Superior temporal gyrus (tissue), 1 donor: ENCODE data around the gene OSBPL6.
"Not testable (repeated sequence)": the region's sequence is repeated elsewhere in the genome, so short reads cannot be mapped to it uniquely, and the experiment has no call there.

Experiments
- DNase-seq: peaks from one replicate; pipeline ENCODE4 v3.0.0-alpha.2; 2016; ENCODE audit errors: extremely low spot score

The OSBPL6 gene

DNA sequence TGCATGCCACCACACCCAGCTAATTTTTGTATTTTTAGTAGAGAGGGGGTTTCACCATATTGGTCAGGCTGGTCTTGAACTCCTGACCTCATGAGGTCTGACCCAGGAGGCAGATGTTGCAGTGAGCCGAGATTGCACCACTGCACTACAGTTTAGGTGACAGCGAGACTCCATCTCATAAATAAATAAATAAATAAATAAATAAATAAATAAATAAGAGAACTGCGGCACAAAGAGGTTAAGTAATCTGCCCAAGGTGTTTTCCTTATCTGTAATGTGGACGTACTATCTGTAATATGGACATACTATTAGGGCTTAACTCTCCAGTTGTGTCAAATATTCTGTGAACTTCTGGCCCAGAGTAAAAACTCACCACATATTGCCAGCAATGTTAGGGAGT is 4.1 kb downstream of the OSBPL6 start:
- not testable (repeated sequence) for DNase-seq

DNA sequence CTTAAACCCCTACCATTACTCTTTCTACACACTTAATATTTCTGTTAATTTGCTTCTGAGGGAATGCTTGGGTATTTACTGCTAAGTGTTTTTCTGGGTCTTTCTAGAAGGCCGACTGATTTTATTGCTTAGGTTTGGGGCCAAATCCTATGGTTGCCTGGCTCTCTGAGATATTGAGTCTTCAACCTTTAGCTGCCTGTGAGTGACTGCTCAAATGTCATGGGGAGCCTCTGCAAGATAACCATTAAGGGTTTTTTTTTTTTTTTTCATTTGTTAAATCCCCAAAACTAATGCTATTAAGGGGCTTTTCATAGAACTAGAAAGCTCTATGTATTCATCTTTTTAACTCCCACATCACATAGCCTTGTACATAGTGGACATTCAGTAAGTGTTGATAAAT is 5.0 kb downstream of the OSBPL6 start:
- no peak for DNase-seq

DNA sequence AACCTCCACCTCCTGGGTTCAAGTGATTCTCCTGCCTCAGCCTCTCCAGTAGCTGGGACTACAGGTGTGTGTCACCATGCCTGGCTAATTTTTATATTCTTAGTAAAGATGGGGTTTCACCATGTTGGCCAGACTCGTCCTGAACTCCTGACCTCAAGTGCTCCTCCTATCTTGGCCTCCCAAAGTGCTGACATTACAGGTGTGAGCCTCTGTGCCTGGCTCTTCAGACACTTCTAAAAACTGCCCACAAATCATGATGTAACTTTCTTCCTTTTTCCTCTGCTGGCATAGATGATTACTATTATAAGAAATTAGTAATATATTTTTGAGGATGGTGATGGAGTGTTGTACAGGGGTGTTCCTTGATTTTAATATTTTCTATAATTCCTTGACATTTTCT is 6.0 kb downstream of the OSBPL6 start:
- no peak for DNase-seq

DNA sequence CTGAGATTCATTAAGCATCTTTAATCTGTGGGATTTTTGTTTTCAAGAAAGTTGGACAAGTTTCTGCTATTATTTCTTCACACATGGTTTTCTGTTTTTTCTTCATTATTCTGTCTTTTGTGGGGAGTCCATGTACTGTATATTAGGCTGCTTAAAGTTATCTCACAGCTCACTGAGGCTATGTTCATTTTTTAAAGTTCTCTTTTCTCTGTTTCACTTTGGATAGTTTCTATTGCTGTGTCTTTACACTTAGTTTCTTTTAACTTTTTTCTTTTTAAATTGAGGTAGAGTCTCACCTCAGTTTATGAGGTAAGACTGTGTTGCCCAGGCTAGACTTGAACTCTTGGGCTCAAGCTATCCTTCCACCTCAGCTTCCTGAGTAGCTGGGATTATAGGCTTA is 8.6 kb downstream of the OSBPL6 start:
- no peak for DNase-seq

DNA sequence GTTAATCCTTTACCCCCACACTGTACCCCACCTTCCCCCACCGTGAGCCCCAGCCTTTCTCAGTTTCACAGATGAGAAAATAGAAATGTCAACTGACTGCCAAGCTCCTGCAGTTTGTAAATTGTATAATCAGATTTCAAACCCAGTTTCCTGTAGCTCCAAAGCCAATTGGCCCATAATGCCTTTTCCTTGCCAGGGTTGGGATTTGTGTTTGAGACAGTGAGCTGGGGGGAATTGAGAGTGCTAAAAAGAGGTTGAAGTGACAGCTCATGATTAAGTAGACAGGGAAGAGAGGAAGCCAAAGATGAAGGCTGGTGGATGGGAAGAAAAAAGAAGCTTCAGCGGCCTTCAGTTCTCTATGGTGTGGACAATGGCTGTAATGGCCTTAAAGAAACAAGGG is 10.7 kb downstream of the OSBPL6 start:
- DNase-seq = no peak

DNA sequence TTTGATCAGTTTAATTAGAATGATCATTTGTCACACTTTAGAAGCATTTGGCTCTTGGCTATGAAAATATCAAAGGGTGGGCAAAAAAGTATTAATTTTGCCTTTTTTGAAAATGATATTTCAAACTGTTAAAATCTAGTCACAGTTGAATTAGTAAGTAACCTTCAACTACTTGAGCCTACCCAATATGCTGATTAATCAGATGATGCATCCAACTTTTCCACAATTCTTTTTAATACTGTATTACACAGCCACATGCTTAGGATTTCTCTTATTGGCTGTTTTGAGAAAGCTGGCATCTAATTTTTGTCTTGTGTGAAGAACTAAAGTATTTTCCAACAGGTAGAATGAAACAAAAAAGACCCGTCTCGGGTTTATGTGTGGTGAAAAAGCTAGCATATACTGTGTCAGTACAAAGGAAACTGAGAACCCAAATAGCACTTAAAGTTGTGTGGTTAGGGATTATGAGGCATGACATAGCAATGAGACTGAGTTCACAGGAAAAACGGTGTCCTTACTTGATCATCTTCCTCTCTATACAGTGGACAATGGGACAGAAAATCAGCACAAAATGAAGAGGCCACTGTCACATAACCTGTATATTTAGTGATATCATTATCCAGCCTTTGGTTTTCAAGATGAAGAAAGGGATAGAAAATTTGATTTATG is 11.7 kb downstream of the OSBPL6 start:
- DNase-seq = no peak

DNA sequence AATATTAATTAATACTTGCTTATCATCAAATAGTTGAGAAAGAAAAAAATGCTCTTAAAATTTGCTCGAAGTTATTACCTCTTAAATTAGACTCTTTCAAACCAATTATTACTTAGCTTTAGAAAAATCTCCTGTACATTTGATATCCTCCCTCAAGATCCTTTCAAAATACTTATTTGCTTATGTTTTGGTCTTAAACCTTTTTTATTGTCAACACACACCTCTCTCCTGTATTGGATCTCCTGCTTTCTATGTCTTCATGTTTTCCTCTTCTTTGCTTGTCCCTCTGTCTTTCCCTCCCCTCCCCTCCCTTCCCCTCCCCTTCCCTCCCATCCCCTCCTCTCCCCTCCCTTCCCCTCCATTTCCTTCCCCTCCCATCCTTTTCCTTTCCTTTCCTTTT is 14.0 kb downstream of the OSBPL6 start:
- DNase-seq = no peak

DNA sequence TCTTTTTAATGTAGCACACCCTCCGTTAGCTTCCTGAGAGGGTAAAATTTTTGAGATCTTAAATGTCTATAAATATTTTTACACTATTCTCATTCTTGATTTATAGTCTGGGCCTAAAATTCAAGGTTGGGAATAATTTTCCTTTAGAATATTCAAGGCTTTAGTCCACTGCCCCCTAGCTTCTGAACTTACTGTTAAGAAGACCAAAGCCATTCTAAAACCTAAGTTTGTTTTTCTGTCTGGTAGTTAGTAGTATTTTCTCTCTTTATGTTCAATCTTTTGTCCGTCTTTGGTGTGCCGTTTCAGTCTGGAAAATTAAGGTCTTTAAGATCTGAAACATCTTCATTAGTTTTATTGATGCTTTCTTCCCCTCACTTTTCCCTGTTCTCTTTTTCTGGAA is 14.5 kb downstream of the OSBPL6 start:
- no peak for DNase-seq

DNA sequence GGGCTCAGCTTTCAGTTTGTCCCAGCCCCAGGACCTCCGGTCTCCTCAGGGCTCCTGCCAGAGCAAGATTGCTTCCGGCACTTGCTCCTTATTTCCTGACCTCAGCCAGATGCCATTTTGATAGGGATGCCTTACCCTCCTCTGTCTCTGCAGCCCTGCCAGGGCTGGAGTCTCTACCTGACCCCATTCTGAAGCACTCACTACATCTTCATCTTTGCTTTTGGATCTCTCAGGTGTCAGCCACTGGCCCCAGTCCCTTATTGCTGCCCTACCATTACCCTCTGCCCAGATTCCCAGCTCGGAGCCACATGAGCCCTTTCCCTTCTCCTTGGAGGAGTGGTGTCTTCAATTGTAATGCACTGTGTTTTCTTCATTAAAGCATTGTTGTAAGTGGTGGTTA is 17.1 kb downstream of the OSBPL6 start:
- DNase-seq = no peak

DNA sequence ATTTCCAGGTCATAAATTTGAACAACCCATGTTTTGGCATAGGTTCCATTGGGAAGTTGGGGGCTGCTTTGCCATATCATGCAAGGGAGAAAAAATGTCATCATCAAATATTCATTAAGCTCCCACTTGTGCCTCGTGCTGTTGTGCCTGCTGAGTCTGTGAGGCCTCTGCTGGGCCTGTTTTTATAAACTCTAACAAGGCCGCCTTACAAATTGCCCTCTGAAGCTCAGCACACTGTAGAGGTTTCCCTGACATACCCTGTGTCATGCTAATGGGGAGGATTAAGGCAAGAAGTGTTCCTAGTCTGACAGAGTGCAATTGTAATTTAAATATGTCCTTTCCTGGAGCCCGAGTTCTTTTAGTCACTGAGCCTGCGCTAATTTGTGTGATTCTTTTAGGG is 17.6 kb downstream of the OSBPL6 start:
- DNase-seq = no peak

DNA sequence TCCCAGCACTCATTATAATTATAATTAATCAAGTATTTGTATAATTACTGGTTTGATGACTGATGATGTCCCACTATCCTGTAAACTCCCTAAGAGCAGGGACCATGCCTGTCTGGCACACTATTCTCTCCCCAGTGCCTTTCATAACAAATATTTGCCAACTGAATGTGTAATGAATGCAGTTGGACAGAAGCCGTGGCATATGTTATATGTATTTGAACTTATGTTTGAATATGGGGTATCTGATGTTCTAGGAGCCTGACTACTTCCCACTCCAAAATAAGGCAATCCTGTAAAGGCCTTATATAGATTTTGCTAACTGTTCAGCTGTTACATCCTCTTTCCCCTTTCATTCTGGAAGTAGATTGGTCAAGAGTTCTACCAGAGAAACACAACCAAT is 19.7 kb downstream of the OSBPL6 start:
- no peak for DNase-seq

DNA sequence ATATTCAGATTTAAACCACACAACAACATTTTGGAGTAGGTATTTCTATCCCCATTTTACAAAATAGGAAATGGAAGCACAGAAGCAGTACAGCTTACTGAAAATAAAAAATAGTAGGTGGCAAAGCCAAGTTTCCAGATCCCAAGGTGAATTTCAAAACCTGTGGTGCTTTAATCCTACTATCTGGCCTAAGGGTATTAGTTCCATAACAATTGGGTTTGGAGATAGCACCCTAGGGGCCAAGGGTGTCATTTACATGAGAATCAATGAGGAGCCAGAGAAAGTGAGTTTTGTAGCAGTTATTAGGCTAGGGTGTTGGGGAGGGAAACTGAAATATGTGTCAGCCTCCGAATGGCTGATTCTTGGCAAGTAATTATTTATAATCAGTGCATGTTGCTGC is 24.9 kb downstream of the OSBPL6 start:
- no peak for DNase-seq

DNA sequence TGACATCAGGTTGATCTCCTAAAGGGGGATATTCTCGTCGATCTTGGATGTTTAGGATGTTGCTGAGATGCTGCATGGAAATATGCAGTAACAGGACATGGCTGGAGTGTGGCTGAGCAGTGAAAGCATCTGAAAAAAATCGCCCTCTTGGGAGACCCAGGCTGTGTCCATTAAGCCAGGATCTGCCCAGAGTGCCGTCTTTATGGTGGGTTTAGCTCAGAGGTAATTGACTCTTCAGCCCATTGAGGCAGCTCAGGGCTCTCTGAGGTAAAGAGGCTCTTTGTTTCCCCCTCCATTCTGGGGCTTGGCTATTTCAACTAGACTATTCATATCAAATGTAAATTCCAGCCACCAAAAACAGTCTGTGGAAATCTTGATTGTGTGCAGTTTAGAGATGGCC is 26.5 kb downstream of the OSBPL6 start:
- DNase-seq = no peak

DNA sequence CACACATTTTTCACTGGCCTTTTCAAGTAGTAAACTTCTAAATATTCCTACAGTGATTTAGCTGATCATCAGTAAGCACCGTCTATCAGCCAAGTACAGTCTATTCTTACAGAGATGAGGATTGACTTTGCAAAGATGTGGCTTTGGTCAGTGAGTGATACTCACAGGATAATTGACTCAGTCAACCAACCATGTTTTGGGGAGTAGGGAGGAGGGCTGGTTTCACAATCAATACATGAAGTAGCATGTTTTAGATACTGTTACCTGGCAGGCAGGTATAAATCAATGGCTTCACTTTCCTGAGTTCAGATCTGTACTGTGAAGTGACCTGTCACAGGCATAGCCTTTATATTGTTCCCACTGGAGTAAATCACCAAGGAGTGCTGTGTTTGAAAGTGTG is 27.2 kb downstream of the OSBPL6 start:
- DNase-seq = no peak

DNA sequence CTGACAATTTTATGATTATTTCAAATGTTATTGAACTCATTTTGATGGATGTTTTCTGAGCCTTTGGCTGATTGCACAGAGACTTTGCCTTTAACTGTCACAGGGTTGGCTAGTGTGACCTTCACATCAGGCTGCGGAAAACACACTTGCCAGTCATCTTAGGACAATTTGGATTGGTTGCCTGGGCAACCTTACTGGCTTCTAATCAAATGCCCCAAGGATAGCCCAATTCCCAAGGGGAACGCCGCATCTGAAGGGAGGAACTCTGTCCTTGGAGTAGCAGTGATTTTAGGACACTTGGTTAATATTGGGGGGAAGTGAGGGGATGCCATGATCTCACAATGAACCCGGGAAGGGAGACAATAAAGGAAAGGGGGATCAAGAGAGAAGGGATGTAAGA is 29.5 kb downstream of the OSBPL6 start:
- DNase-seq = no peak

DNA sequence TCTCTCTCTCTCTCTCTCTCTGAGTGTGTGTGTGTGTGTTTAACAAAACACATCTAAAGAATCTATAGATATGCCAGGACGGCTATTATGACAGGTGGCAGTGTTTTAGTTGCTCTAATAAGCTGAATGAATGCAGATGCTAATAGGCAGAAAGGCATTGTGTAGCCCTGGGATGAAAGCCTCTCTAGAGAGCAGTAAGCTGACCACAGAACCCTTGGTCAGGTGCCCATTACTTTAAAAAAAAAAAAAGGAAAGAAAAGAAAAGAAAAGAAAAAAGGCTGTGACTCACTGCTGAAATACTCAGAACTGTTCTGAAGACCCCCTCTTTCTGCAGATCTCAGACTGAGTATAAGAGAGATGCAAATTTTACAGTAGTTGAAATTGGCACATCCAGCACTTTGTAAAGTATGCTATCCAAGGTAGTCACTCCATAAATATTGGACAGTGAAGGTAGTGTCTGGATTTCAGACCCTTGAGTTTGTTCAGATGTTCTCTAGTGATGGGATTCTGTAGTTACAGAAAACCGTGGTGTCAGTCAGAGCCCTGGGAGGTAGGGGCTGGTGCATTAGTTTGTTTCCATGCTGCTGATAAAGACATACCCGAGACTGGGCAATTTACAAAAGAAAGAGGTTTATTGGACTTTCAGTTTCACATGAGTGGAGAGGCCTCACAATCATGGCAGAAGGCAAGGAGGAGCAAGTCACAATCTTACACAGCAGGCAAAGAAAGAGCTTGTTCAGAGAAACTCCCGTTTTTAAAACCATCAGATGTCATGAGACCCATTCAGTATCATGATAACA is 30.9 kb downstream of the OSBPL6 start:
- DNase-seq = no peak

DNA sequence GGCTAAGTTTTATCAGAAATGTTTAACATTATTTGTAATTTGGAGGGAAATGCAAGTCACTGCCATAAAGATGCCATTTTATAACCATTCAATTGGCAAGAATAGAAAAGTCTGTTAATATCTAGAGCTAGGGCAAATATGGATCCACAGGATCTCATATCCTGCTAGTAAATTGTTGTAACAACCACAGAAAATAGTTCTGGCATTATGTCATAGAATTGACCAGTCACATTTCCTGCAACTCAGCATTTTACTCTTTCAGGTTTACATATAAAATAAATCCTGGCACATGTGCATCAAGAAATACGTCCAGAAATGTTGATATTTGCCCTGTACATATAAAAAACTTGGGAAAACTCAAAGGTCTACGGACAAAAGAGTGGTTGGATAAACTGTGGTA is 32.9 kb downstream of the OSBPL6 start:
- no peak for DNase-seq

DNA sequence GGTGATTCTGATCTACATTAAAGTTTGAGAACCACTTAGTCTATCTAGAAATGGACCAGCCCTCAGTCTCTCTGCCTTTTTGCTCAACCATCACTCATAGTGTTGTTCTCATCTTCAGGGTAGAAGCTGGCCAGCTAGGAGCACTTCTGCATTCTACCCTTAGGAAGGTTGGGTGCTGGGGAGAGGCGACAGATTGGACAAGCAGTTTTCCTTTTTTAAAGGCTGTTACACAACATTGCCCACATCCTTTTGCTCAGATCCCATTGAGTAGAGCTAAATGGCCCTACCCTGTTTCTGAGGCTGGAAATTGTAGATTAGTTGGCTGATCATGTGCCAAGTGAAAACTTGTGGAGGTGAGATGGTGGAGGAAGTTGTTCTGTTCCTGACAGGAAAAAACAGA is 35.6 kb downstream of the OSBPL6 start:
- DNase-seq = no peak

DNA sequence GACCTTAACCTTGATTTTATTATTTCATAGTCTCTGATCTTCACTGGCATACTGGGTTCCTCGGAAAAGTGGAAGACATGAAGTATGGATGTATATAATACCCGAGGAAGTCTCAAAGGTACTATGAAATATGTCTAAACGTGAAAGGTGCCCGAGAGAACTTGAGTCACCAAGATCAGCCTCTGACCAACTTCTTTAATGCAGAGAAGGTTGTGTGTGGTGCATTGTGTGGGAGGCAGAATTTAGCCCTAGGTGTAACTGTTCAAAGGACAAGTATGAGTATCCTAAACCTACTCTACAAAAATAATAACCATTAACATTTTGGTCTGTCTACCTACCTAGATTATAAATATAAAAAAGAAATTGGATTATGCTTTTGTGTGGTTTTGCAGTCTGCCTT is 36.1 kb downstream of the OSBPL6 start:
- no peak for DNase-seq

DNA sequence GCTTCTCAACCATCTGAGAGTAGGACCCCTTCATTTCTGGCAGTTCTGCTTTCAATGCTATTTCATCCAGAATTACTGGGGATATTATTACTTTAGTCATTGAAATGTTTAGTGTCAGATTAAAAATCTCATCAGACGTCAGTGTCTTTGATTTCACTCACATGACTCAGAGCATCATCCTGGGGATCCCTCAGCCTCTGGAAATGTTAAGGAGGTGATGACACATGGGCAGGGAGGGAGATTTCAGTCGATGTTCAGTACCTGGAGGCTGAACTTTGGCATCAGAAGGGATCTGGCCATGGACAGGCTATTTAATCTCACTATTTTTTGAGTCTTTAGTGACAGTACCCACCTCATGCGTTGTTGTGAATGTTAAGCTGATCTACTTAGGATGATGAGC is 39.1 kb downstream of the OSBPL6 start:
- DNase-seq = no peak

DNA sequence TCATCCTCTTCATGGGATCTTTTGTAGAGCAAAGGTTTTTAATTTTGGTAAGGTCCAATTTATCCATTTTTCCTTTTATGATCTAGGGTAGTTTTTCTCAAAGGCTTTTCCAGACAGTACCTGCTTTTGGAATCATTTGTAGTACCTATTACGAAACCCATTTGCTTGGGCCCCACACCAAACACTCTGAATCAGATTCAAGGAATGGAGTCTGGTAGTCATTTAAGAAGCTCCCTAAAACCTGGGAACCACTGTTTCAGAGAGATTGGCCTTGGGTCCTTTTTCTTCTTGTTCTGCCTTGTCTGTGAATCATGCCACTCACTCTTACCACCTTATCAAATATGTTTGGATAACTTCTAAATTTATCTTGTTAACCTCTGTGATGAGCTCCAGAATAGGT is 40.3 kb downstream of the OSBPL6 start:
- no peak for DNase-seq

DNA sequence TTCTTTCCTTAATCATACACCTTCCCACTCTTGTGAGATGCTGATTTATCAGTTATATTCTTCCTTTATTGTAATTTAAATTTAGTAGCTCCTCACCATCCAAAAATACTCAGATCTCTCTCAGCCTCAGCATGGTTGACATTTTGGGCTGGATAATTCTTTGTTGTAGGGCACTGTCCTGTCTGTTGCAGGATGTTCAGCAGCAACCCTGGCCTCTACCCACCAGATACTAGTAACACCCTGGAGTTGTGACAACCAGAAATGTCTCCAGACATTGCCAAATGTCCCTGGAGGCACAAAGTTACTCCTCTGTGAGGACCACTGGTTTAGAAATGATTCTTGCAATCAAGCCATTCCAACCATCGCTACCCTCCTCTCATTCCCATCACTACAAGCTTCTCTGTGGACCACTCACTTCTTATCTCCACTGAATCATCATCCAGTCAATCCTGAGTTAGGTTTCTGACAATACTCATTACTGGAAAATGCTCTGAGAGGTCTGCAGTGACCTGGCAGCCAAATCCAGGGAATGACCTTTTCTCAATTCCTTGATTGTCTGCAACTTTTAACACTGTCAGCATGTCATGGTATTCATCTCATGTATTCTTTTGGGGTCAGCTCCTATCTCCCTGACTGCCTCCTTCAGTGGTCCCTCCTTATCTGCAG is 43.3 kb downstream of the OSBPL6 start:
- DNase-seq = no peak

DNA sequence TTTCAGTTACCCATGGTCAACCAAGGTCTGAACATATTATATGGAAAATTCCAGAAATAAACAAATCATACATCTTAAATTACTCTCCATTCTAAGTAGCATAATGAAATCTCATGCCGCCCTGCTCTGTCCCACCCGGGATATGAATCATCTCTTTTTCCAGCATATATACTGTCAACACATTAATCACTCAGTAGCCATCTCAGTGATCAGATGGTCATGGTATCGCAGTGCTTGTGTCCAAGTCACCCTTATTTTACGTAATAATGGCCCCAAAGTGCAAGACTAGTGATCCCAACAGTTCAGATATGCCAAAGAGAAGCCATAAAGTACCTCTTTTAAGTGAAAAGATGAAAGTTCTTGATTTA is 43.8 kb downstream of the OSBPL6 start:
- no peak for DNase-seq
